Stimulated activated CD4-positive, alpha-beta T cell treated with anti-CD3 and anti-CD28 coated beads, Interleukin-4, amount 100 ng/mL, for 1 hour (primary cell): ENCODE results near the gene S100A6.
"Not testable (repeated sequence)": the region's sequence is repeated elsewhere in the genome, so short reads cannot be mapped to it uniquely, and the experiment has no call there.

Experiments used
- DNase-seq: peaks from one replicate; pipeline ENCODE4 v3.0.0-alpha.2; 2020

The S100A6 gene

DNA sequence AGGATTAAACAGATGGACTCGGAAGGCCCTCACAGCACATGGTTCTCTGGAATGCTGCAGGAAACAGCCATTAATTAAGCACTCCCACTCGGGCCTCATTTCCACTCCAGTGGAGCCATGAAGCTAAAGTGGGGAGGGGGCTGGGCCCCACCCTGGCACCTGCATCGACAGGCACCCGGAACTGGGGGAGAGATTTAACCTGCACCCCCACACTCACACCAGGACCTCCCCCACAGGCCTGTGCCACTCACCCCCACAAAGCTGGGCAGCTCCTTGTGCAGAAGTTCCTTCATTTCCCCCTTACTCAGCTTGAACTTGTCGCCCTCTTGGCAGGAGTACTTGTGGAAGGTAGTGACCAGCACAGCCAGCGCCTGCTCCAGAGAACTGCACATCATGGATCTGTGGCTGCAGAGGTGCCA, 27.7 kb upstream of the S100A6 start:
- no peak for DNase-seq

DNA sequence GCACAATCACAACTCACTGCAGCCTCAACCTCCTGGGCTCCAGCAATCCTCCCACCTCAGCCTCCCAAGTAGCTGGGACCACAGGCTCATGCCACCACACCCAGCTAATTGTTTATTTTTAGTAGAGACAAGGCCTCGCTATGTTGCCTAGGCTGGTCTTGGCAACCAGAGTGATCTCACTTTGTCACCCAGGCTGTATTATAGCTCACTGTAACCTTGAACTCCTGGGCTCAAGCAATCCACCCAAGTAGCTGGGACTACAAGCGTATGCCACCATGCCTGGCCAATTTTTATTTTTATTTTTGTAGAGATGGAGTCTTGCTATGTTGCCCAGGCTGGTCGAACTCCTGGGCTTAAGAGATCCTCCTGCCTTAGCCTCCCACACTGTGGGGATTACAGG, 26.2 kb upstream of the S100A6 start:
- DNase-seq, result not testable (repeated sequence)

DNA sequence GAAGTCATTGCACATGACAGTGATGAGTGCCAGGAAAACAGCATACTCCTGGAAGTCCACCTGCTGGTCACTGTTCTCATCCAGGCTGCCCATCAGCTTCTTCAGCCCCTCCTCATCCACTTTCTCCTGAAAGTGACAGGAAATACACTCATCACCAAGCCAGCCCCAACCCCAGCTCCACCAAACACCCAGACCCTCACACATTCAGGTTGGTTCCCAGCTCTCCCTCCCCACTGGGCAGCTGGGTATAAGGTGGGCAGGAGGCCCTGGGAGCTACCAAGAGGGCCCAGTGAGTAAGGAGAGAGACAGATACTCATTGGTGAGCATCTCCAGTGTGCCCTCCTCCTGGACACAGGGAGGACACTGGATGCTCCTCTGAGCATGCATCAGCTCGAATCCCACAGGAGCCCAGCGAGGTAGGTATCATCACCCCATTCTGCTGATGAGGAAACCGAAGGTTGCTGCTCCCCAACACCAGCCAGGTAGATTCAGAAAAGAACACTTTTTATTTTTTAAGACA, 25.7 kb upstream of the S100A6 start:
- DNase-seq, result no peak

GRCh38 chr1:153560771-153561465, 25.1 kb upstream of the S100A6 start:
- no peak for DNase-seq

GRCh38 chr1:153560241-153560640, 24.4 kb upstream of the S100A6 start:
- DNase-seq, result no peak

DNA sequence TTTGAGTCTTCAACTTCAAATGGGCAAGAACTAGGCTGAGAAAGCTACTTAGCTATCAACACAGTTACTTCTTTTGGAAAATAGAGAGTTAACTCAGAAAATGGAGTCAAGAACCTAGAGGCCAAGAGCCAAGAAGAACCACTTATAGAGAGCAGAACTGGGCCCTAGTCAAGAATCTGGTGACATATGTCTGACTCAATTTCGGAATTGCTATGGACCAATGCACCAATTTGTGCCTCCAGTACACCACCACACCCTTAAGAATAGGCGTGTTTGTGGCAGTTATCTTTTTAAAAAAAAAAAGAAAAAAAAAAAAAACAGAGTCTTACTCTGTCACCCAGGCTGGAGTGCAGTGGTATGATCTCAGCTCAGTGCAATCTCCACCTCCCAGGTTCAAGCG, 22.1 kb upstream of the S100A6 start:
- DNase-seq, result no peak

- DNase-seq, result no peak
These were observed 20.6 kb upstream of the S100A6 start for GRCh38 chr1:153556348-153556747.

DNA sequence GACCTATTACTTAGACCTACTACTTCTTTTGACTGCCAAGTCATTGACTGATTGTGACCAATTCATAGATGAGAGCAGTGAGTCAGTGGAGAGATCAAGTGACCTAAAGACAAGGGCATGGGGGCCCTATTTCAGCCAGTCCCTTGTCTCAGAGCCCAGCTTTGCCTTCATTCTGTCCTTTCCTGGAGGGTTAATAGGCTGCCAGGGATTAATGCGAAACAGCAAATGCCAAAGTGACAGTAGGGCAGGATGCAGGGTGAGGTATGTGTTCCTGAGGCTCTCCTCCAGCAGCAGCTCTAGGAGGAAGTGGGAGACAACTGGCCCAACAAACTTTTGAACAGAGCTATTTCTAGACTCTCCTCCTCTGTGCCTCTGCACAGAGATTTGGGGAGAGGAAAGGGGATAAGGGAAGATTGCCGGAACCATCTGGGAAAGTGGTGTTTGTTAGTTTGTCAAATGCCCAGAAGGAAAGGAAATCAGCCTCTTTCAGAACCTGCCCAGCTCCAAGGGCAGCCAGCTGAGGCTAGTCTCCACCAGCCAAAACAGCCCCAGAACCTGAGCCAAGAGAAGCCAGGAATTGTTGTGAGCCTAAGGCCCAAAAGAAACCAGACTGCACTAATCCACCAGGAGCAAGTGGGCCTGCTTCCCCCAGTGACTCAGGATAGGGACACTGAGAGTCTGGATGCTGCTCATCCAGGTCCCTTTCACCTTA, 18.2 kb upstream of the S100A6 start:
- no peak for DNase-seq

DNA sequence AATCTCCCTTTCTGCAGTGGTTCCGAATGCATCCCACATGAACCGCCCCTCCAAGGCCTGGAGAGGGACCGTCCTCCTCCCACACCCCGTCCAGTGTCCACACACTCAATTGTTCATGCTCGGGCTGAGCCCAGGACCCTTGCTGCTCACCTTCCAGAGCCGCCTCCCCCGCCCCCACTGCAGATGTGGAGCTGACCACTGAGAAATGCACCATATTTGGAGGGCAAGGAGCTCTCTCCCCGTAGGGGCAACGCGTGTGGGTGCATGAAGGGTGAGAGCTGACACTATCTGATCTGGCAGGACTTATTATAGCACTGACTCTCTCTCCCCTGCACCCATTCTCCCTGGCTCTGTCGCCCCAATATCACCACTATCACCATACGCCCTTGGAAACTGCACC, 17.3 kb upstream of the S100A6 start:
- no peak for DNase-seq

DNA sequence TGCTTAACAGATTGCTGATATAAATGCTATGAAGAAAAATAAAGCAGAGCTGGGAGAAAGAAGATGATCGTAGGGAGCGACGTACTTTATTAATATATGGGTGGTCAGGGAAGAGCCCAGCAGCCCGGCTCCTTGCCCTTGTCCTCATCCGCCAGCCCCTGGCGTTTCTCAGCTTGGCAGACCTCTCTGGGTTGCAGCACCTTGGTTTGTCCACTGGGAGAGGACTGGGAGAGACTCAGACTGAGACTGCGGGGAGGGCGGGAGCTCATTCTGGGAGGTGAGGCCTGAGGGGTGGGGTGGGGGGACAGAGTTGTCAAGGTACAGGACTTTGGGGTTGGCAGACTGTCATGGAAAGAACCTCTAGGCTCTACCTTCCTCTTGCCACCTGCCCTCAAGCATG, 16.5 kb upstream of the S100A6 start:
- no peak for DNase-seq

DNA sequence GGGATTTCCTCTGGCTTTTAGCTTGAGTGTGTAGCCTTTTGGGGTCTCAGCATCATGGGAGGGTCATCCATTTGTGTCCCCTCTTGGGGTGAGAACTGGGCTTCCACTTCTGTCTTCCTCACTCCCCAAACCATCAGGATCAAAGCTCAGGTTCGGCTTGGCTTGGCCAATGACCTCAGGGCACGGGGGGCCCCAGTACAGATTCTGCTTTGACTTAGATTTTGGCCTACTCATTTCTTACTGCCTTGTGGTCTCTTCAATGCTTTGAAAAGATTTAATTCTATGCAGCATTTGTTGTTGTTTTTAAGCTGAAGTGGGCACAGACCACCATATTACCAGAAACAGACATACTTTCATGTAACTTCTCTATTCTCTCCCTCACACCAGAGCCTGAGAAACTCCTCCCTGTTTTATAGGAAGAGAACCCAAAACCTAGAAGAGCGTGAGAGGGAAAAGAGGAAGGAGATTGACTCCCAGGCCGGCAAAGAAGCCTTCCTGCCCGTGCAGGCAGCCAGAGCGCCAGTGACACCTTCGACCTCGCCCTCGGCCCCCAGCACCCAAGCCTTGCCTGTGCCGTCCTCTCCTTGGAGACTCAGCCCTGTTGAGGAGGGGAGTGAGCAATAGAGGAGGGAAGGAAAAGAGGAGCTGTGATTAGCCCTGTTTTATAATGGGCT, 15.2 kb upstream of the S100A6 start:
- no peak for DNase-seq

- DNase-seq, result no peak
These were observed 14.6 kb upstream of the S100A6 start for GRCh38 chr1:153550398-153550758.

- no peak for DNase-seq
These were observed 14.1 kb upstream of the S100A6 start for GRCh38 chr1:153549741-153550397.

- DNase-seq, result no peak
These were observed 13.2 kb upstream of the S100A6 start, which contains the start of gene S100A3 for GRCh38 chr1:153548722-153549688. Gene S100A3, minus strand, starts transcription at chr1:153549258. Its CDS starts 773 bp downstream, at chr1:153548485.

DNA sequence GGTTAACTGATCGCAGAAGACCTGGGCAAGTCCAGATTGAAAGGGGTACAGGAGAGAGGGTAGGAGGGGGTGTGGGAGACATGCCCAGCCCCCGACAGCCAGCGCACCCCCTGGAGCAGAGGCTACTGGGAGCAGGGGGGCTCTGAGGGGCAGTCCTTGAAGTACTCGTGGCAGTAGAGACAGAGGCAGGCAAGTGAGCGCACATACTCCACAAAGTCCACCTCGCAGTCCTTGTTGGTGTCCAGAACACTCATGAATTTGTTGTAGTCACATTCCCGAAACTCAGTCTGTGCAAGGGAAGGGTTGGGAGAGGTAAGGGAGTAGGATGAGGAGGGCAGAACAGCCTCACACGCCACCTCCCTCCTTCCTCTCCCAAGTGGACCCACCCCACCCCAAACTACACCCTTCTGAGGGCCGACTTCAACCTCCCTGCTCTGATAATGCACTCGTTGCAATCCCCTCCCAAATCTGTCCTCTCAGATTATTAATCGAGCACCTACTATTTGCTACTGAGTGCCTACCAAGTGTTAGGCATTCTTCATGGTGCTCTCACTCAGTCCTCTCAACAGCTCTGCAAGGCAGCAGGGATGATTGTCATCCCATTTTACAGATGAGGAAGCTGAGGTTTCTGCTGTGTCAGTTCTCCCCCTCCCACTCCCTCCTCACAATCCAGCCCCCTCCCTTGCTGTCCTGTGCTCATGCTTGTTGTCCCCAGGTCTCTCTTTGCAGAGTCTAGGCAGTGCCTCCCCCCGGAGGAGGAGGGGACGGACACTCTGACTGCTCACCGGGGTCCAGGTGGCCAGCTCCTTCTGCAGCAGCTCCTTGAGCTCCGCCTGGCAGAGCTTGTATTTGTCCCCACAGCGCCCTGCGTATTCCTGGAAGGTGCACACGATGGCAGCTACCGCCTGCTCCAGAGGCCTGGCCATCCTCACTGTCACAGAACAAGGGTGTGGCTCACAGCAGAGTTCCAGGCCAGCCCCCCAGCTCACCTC, 12.1 kb upstream of the S100A6 start:
- DNase-seq, result no peak

DNA sequence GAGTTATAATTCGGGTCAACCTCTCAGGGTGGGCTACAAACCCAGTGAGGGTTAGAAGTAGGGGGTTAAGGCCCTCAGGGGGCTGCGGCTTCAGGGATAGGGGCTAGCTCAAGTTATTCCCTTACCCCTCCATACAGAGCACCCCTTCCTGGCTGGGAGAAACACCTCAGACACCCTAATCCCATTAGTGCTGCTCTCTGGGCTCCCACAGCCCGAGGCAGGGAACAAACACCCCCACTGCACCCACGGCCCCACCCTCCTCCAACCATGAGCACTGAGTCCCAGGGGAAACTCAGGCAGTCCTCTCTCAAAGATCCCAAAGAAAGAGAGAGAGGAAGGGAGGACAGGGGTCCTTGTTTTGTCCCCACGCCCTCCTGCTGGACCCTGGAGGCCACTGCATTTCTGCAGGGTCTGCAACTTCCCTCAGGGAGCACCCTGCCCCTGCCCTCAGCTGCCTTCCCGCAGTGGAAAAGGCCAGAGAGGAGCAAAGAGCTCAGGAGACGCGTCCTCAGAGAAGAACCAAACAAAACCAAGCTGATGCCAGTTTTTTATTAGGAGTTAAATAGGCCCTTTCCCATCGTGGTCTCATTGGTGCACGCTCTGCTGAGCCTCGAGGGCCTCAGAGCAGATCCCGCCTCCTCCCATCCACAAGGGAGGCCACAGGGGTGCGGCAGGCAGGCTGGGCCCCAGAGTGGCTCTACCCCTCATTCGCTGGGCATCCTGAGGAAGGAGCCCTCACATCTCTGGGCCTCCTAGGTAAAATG, 11.2 kb upstream of the S100A6 start:
- DNase-seq, result no peak

DNA sequence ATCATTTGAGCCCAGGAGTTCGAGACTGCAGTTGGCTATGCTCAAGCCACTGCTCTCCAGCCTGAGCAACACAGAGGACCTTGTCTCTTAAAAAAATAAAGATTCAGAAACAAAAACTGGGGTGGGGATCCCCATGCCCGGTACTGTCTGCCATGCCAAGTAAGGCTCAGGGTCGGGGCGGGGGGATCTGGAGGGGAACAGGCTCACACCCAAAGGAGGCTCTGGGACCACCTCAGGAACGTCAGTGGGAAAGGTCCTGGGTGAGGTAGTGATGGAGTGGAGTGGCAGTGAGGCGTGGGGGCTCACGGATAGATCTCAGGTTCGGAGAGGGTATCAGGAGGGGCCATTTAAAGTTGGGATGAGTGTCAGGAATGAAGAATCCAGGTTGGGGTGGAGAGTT, 10.6 kb upstream of the S100A6 start:
- no peak for DNase-seq

DNA sequence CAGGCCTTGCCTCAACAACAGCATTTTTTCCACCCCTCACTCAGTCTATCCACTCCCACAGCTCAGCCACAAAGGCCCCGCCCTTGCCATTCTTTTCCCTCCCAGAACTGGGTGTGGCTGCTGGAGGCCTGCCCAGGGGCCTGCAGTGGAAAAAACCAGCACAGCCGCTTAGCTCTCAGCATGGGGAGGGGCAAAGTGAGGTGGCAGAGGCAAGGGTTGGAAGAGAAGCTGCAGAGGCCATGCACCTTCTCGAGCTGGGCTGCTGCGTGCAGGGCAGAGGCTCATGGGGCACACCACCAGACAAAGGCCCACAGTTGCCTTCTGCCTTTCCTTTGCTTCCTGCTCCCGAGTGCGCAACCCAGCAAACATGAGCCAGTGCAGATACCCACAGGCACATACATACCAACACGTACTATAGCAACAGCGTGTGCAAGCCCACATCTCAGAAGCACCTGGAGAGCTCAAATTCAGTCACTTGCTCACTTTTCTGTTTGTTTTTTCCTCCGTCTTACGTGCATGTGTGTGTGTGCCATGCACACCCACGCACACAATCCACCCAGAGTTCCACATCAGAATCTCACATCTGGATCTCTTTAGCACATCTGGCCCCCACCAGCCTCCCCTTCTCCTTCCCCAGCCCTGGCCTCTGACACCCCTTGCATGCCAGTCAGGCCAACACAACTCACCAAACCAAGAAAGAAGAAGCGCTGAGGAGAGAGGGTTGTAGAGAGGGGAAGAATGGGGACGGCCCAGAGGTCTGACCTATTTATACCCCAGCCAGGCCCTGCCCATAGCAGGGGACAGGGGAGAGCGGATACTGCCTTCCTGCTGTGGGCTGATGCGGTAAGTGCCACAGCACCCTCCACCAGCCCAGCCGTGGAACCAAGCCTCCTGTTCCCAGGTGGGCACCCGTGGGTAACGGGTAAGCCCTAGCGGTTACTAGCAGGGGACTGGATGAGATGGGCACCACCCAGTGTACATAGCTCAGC, 9.6 kb upstream of the S100A6 start, which contains the start of gene S100A4:
S100A4 (minus strand) TSS at position 740 of the 989 bp plus-strand sequence. CDS start 1,012 bp downstream, outside the sequence.
- peak; percentile 88 for DNase-seq
